Neural crest cell (in vitro differentiated cells): ENCODE data around the gene WDR86. TPM values are rescaled to one million over a fixed set of nuclear protein-coding genes. Genes with fewer than 3 reads are reported as not detected.

Experiments used
- DNase-seq: peaks from one replicate; pipeline ENCODE4 v3.0.0; 2021; ENCODE audit warnings: low read depth, mixed read lengths, low spot score
- H3K27ac Mint-ChIP-seq: one replicate; pipeline ENCODE4 v1.8.0; 2021; ENCODE audit warnings: mild to moderate bottlenecking, mixed read lengths; ENCODE audit not compliant: unreplicated experiment
- H3K27me3 Mint-ChIP-seq: 2 replicates; pipeline ENCODE4 v1.8.0; 2021; ENCODE audit warnings: low read depth, mild to moderate bottlenecking, mixed read lengths
- H3K36me3 Mint-ChIP-seq: 2 replicates; pipeline ENCODE4 v1.8.0; 2021; ENCODE audit warnings: low read depth, mild to moderate bottlenecking, mixed read lengths
- H3K4me1 Mint-ChIP-seq: 2 replicates; pipeline ENCODE4 v1.8.0; 2021; ENCODE audit warnings: mixed read lengths
- H3K4me3 Mint-ChIP-seq: one replicate; pipeline ENCODE4 v1.8.0; 2021; ENCODE audit warnings: mild to moderate bottlenecking, mixed read lengths
- H3K9me3 Mint-ChIP-seq: 2 replicates; pipeline ENCODE4 v1.8.0; 2021; ENCODE audit warnings: mixed read lengths
- CTCF ChIP-seq: fragments of 200-600 bp; sonication (generic); conservative IDR thresholded peaks from 2 replicates; pipeline ENCODE4 v1.5.0; 2021; ENCODE audit warnings: antibody characterized with exemption, mild to moderate bottlenecking
- total RNA-seq: library from RNA; stranded (reverse); gene quantifications from 2 replicates; pipeline ENCODE4 v1.2.1, GENCODE V29; 2021

WDR86 gene
- total RNA-seq, 1 donor from 2014 or later = 29.8 TPM

GRCh38 chr7:151402029-151402835 lies 7.6 kb downstream of the WDR86 start:
- no peak overlapping the region for H3K27ac Mint-ChIP-seq
- DNase-seq = no peak
- peaks cover 29% of the 10 kb centered on the region for H3K4me1 Mint-ChIP-seq
- H3K27me3 Mint-ChIP-seq = no peaks in the 10 kb centered on the region
- peaks cover 10% of the 10 kb centered on the region for H3K36me3 Mint-ChIP-seq
- peaks cover 5% of the 10 kb centered on the region for H3K9me3 Mint-ChIP-seq
- no peak for TF ChIP-seq CTCF
- peak overlapping the region; percentile 41 for H3K4me3 Mint-ChIP-seq

GRCh38 chr7:151400626-151401315 lies 9.1 kb downstream of the WDR86 start:
- Mint-ChIP-seq H3K36me3 (peaks cover 13% of the 10 kb centered on the region), H3K4me3 (no peak overlapping the region), H3K27ac (peak overlapping the region; percentile 71), H3K9me3 (peaks cover 5% of the 10 kb centered on the region), H3K4me1 (peaks cover 21% of the 10 kb centered on the region), H3K27me3 (no peaks in the 10 kb centered on the region)
- no peak for DNase-seq
- no peak for TF ChIP-seq CTCF

GRCh38 chr7:151399906-151400305 lies 9.9 kb downstream of the WDR86 start:
- Mint-ChIP-seq H3K4me3 (no peak overlapping the region), H3K4me1 (peaks cover 18% of the 10 kb centered on the region), H3K36me3 (peaks cover 13% of the 10 kb centered on the region), H3K9me3 (peaks cover 5% of the 10 kb centered on the region), H3K27me3 (no peaks in the 10 kb centered on the region), H3K27ac (no peak overlapping the region)
- no peak for DNase-seq
- no peak for TF ChIP-seq CTCF

- Mint-ChIP-seq H3K9me3 (peaks cover 5% of the 10 kb centered on the region), H3K4me1 (peaks cover 18% of the 10 kb centered on the region), H3K4me3 (no peak overlapping the region), H3K27ac (no peak overlapping the region), H3K36me3 (peaks cover 13% of the 10 kb centered on the region), H3K27me3 (no peaks in the 10 kb centered on the region)
- no peak for TF ChIP-seq CTCF
- no peak for DNase-seq
Observed at GRCh38 chr7:151399305-151399601, 10.6 kb downstream of the WDR86 start.

GRCh38 chr7:151398446-151399304 lies 11.2 kb downstream of the WDR86 start:
- Mint-ChIP-seq H3K9me3 (peaks cover 5% of the 10 kb centered on the region), H3K4me3 (no peak overlapping the region), H3K36me3 (peaks cover 13% of the 10 kb centered on the region), H3K4me1 (peaks cover 14% of the 10 kb centered on the region), H3K27ac (no peak overlapping the region), H3K27me3 (no peaks in the 10 kb centered on the region)
- TF ChIP-seq CTCF = no peak
- no peak for DNase-seq
